ENCODE data around the gene SMARCC1.

DNA sequence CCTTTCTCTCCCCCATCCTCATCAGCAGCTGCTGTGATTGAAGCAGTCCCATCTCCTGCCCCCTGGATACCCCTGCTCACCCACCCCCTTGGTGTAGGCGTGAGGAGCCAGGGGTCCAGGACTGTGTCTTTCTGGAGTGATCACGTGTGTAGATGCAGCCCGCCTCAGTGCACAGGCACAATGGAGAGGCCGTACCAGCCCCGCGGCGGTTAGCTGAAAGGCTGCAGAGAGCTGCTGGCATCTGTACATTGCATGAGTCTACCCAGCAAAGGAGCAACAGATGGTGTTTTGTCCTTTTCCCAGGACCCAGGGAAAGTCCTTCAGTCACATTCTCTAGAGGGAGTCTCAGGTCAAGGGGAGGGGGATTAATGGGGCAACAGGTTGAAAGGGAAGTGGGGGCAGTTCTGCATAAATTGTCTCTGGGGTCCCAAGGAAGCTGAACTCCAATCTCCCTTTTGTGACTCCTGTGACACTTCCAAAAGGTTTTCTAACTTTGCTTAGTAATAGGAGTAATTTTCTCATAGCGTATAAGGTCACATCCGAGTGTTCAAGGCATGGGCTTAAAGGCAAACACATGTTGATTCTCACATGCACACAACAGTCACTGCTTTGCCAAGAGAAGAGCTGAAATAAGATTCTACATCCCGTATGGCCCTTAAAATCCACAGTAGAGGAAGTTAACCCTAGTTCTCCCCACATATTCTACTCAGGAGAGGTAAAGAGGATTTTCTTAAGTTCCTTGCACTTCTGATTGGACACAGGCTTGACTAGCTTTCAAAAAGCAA, 210.1 kb downstream of the SMARCC1 start:
- TF ChIP-seq, protein P1, sequence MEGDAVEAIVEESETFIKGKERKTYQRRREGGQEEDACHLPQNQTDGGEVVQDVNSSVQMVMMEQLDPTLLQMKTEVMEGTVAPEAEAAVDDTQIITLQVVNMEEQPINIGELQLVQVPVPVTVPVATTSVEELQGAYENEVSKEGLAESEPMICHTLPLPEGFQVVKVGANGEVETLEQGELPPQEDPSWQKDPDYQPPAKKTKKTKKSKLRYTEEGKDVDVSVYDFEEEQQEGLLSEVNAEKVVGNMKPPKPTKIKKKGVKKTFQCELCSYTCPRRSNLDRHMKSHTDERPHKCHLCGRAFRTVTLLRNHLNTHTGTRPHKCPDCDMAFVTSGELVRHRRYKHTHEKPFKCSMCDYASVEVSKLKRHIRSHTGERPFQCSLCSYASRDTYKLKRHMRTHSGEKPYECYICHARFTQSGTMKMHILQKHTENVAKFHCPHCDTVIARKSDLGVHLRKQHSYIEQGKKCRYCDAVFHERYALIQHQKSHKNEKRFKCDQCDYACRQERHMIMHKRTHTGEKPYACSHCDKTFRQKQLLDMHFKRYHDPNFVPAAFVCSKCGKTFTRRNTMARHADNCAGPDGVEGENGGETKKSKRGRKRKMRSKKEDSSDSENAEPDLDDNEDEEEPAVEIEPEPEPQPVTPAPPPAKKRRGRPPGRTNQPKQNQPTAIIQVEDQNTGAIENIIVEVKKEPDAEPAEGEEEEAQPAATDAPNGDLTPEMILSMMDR (conservative IDR thresholded peaks at IDR 0.05; ENCODE audit: low read depth, low read length): no peak
- TF ChIP-seq EZH2 (IDR thresholded peaks at IDR 0.05; ENCODE audit: low read length, unreplicated experiment): no peak
